Measurements from ENCODE around the gene MCTP1.

The MCTP1 gene

GRCh38 chr5:94759022-94759421, 525.9 kb downstream of the MCTP1 start:
- Histone ChIP-seq H3K4me1 (ENCODE audit: control insufficient read depth, low read length) (no peaks in the 10 kb centered on the region), H3K9me2 (replicated peaks; ENCODE audit: control insufficient read depth, low read length) (no peaks in the 10 kb centered on the region; the same call in 1 of the 2 replicates), H3K27me3 (ENCODE audit: control insufficient read depth, low read length) (peaks cover 8% of the 10 kb centered on the region; the same call in 1 of the 2 replicates), H3K36me3 (ENCODE audit: control insufficient read depth, low read length) (no peaks in the 10 kb centered on the region), H3K4me2 (ENCODE audit: low read length) (no peak overlapping the region), H3K9me3 (ENCODE audit: control insufficient read depth, insufficient read depth, low read length) (no peaks in the 10 kb centered on the region), H3K4me3 (ENCODE audit: low read length) (no peak overlapping the region), H3K27ac (ENCODE audit: low read depth, low read length) (no peak overlapping the region), H3K79me2 (ENCODE audit: control insufficient read depth, low read length) (no peaks in the 10 kb centered on the region), H4K20me1 (ENCODE audit: control insufficient read depth, insufficient read depth, low read depth, low read length) (no peaks in the 10 kb centered on the region), H3F3A (ENCODE audit: control insufficient read depth, insufficient read depth) (no peaks in the 10 kb centered on the region)
- TF ChIP-seq EZH2phosphoT487 (IDR thresholded peaks at IDR 0.05; ENCODE audit: borderline replicate concordance, low read length) (no peak), CTCF (IDR thresholded peaks at IDR 0.05; ENCODE audit: low read depth, low read length, poor library complexity, severe bottlenecking) (no peak)

- Histone ChIP-seq H3K9me3 (ENCODE audit: control insufficient read depth, insufficient read depth, low read length) (no peaks in the 10 kb centered on the region), H3K9me2 (replicated peaks; ENCODE audit: control insufficient read depth, low read length) (no peaks in the 10 kb centered on the region; the same call in 1 of the 2 replicates), H3K27ac (ENCODE audit: low read depth, low read length) (no peak overlapping the region), H3F3A (ENCODE audit: control insufficient read depth, insufficient read depth) (no peaks in the 10 kb centered on the region), H3K27me3 (ENCODE audit: control insufficient read depth, low read length) (0 out of 2 replicates have a peak, but pooled peaks cover 2% of the 10 kb centered on the region), H3K79me2 (ENCODE audit: control insufficient read depth, low read length) (no peaks in the 10 kb centered on the region), H3K4me2 (ENCODE audit: low read length) (no peak overlapping the region), H4K20me1 (ENCODE audit: control insufficient read depth, insufficient read depth, low read depth, low read length) (no peaks in the 10 kb centered on the region), H3K36me3 (ENCODE audit: control insufficient read depth, low read length) (no peaks in the 10 kb centered on the region), H3K4me1 (ENCODE audit: control insufficient read depth, low read length) (no peaks in the 10 kb centered on the region), H3K4me3 (ENCODE audit: low read length) (no peak overlapping the region)
- TF ChIP-seq EZH2phosphoT487 (IDR thresholded peaks at IDR 0.05; ENCODE audit: borderline replicate concordance, low read length): no peak
- no peak for TF ChIP-seq CTCF (IDR thresholded peaks at IDR 0.05; ENCODE audit: low read depth, low read length, poor library complexity, severe bottlenecking)
These were observed 530.1 kb downstream of the MCTP1 start for GRCh38 chr5:94754824-94755223.

GRCh38 chr5:94751460-94751859, 533.4 kb downstream of the MCTP1 start:
- no peak for TF ChIP-seq EZH2phosphoT487 (IDR thresholded peaks at IDR 0.05; ENCODE audit: borderline replicate concordance, low read length)
- no peak for TF ChIP-seq CTCF (IDR thresholded peaks at IDR 0.05; ENCODE audit: low read depth, low read length, poor library complexity, severe bottlenecking)
- Histone ChIP-seq H3K4me3 (ENCODE audit: low read length) (no peak overlapping the region), H3K27me3 (ENCODE audit: control insufficient read depth, low read length) (no peaks in the 10 kb centered on the region), H3K4me2 (ENCODE audit: low read length) (no peak overlapping the region), H3K36me3 (ENCODE audit: control insufficient read depth, low read length) (no peaks in the 10 kb centered on the region), H3F3A (ENCODE audit: control insufficient read depth, insufficient read depth) (no peaks in the 10 kb centered on the region), H3K4me1 (ENCODE audit: control insufficient read depth, low read length) (peaks cover 26% of the 10 kb centered on the region), H3K9me2 (replicated peaks; ENCODE audit: control insufficient read depth, low read length) (no peaks in the 10 kb centered on the region), H3K9me3 (ENCODE audit: control insufficient read depth, insufficient read depth, low read length) (no peaks in the 10 kb centered on the region), H3K79me2 (ENCODE audit: control insufficient read depth, low read length) (no peaks in the 10 kb centered on the region), H3K27ac (ENCODE audit: low read depth, low read length) (no peak overlapping the region), H4K20me1 (ENCODE audit: control insufficient read depth, insufficient read depth, low read depth, low read length) (no peaks in the 10 kb centered on the region)
